ENCODE data around the gene MAML2.

Gene MAML2

DNA sequence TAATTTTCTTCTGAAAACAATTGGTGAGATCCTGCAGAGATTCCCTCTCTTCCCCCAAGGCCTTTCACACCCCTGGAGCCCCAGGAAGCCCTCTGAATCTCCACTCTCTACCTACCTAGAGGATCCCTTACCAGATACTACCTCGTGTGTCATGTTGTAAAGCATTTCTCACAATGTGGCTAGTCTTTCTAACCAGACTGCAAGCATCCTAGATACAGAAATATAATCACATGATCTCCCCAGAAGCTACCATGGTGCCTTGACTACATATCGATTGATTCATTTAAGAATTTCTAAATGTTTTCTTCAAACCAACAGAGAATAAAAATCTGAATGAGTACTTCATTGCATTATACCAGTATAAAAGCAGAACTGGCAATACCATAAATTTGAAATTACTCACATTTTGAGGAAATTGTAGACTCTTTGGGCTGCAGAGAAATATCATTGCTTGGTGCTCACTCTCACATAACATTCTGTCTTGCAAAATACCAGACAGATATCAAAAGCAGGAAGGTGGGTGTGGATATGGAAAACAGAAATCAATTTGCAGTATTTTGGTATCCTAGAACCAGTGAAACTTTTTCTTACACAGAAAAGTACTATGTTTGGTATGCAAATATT is 113.5 kb downstream of the MAML2 start:
- no peak for DNase-seq (ENCODE audit: low read depth)
- no peak overlapping the region for H3K4me3 ChIP-seq (ENCODE audit: low read length)
- TF ChIP-seq, protein P1, sequence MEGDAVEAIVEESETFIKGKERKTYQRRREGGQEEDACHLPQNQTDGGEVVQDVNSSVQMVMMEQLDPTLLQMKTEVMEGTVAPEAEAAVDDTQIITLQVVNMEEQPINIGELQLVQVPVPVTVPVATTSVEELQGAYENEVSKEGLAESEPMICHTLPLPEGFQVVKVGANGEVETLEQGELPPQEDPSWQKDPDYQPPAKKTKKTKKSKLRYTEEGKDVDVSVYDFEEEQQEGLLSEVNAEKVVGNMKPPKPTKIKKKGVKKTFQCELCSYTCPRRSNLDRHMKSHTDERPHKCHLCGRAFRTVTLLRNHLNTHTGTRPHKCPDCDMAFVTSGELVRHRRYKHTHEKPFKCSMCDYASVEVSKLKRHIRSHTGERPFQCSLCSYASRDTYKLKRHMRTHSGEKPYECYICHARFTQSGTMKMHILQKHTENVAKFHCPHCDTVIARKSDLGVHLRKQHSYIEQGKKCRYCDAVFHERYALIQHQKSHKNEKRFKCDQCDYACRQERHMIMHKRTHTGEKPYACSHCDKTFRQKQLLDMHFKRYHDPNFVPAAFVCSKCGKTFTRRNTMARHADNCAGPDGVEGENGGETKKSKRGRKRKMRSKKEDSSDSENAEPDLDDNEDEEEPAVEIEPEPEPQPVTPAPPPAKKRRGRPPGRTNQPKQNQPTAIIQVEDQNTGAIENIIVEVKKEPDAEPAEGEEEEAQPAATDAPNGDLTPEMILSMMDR (conservative IDR thresholded peaks at IDR 0.05; ENCODE audit: low read length): no peak

DNA sequence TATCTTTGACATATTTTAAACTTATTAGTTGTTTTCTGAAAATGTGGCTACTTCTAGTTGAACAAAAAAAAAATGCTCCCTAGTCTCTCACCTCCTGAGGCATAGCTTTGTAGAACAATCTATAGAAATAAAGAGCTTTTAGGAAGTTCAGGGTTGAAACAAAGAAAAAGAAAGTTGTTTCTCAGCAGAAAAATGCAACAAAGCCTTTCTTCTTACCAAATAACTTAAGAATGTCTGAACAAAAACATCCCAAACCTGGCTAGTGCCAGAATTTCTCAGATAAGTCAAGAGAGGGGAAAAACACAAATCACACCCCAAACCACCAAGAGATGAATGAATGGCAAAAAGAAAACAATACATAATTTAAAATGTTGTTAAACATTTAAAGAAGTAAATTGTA is 114.1 kb downstream of the MAML2 start:
- H3K4me3 ChIP-seq (ENCODE audit: low read length): no peak overlapping the region
- TF ChIP-seq, protein P1 (conservative IDR thresholded peaks at IDR 0.05; ENCODE audit: low read length): no peak
- DNase-seq (ENCODE audit: low read depth): peak; percentile 64

DNA sequence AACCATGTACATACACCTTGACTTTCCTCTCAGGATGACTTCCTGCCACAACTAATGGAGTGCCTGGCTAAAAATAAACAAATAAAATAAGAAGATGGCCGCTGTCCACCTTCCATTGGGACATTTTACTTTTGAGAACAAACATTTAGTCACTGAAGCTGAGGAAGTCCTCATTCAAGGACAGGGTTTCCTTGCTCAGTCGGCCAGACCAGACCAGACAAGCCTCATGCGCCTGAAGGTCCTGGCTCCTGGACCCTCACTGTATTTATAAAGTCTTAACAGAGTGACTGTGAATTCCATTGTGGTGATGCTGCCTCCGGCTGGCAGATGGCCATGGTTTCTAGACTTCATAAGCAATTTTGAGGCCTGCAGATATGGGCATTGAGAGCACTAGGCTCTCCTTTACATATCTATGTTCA is 114.5 kb downstream of the MAML2 start:
- no peak overlapping the region for H3K4me3 ChIP-seq (ENCODE audit: low read length)
- DNase-seq (ENCODE audit: low read depth): peak; percentile 86
- TF ChIP-seq, protein P1 (conservative IDR thresholded peaks at IDR 0.05; ENCODE audit: low read length): no peak

DNA sequence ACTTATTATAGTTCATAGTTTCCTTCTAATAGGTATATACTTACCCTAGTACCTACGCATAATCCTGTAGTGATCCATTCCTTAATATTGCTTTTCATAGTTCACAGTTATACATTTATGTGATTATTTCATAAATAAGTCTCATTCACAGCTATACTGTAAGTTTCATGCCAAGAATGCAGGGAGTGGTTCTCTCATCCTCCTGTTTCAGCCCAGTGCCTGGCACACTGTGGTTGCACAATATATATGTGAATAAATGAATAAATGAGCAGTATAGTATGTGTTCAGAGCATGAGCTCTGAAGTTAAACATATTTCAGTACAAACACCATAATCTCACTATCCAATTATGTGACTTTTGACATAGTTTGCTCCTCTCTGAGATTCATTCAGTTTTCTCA is 115.8 kb downstream of the MAML2 start:
- TF ChIP-seq, protein P1 (conservative IDR thresholded peaks at IDR 0.05; ENCODE audit: low read length): no peak
- H3K4me3 ChIP-seq (ENCODE audit: low read length): no peak overlapping the region
- no peak for DNase-seq (ENCODE audit: low read depth)

DNA sequence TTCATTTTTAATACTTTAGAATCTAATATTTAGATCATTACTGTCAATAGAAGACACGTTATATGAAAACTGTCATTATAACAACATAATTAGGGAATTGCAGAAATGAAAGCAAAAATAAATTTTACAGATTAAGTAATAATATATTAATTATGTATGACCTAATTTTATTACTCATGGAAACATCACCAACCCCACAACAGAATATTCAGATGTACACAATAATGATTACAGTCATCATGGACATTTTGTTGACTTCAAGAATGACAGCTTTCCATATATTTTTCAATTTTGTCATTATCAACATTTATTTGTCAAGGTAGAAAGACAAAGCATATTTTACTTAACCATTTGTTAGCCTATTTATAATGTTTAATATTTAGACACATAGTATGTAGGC is 119.9 kb downstream of the MAML2 start:
- H3K4me3 ChIP-seq (ENCODE audit: low read length): no peak overlapping the region
- TF ChIP-seq, protein P1 (conservative IDR thresholded peaks at IDR 0.05; ENCODE audit: low read length): no peak
- no peak for DNase-seq (ENCODE audit: low read depth)

DNA sequence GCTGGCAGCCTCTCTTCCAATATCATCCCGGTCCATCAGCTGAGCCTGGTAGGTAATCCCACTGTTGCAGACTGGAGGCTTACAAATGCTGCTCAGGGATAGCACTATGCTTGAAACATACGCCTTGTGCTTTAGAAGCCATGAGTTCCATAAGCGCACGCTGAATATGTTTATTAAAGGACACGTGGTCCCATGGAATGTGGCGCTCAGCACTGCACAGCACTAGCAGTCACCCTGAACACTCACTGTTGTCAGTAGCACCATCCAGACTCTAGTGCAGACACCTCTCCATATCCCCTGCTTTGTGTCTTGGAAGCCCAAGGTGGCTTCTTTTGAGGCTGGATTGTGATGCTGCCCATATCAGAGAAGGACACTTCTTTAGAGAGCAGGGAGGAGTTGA is 120.9 kb downstream of the MAML2 start:
- H3K4me3 ChIP-seq (ENCODE audit: low read length): no peak overlapping the region
- no peak for DNase-seq (ENCODE audit: low read depth)
- TF ChIP-seq, protein P1 (conservative IDR thresholded peaks at IDR 0.05; ENCODE audit: low read length): no peak

DNA sequence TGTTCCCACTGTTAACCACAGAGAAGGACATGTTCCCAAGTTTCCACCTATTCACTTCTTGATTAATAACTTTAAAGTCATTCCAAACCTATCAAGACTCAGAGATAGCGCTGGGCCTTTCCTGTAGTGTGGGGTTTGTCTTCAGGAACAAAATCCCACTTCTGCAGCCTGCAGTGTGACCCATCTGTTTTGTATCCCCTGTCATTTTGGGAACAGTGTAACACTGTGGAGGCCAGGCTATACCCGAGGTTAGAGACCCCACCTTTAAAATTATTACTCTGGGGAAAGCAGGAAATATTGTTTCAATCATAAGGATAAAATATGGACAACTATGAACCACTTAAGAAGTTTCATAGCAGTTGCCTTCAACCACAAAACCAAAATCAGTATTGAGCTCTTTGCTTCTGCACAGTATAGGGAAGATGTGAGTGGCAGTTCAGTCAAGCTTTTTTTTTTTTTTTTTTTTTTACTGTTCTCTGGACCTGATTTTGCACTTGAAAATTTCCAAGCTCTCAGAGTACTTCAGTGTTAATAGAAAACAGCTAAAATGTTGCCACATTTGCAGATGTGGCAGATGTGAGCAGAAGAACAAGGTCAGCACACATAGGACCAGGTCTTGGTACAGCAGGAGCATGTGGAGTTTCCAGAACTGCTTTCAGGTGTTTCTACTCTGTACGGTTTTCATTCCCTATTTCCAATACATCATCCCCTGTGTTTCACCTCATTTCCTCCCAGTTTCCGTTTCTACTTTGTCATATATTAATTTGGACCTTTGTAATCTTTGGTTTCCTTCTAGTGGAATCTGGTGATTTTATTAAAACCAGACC is 121.5 kb downstream of the MAML2 start:
- DNase-seq (ENCODE audit: low read depth): no peak
- TF ChIP-seq, protein P1 (conservative IDR thresholded peaks at IDR 0.05; ENCODE audit: low read length): no peak
- no peak overlapping the region for H3K4me3 ChIP-seq (ENCODE audit: low read length)

Measured in AG10803 (cell line).